ENCODE measurements around the gene ELP1.
A peak's percentile ranks its signal among the peaks of the same experiment; 100 is the strongest.

DNA sequence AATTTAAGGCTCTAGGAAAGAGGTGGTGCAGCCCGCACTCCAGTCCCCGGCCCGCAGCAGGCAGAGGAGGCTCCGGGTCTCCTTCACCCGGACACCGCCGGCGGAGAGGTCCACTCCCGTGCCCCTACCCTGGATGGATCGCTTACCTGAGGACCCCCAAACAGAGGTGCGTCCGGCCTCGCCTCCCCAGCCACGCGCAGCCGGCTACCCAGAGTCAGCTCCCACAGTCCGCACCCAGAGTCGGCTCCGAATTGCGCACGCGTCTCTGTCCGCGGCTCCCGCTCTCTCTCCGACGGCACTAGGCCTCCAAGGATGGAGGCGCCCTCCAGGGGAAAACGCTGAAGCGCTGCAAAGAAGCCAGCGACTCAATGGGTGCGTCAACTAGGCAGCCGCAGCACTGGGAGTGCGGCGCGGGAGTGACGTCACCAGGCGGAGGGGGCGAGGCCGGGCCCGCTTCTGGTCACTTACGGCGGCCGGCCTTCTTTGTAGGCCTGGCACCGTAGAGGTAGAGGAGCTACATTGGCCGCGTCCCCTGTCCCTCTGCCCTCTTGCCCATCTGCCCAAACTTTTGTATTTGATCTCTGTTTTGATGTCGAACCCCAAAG lies at the start of gene ELP1:
- TF ChIP-seq, protein P1, sequence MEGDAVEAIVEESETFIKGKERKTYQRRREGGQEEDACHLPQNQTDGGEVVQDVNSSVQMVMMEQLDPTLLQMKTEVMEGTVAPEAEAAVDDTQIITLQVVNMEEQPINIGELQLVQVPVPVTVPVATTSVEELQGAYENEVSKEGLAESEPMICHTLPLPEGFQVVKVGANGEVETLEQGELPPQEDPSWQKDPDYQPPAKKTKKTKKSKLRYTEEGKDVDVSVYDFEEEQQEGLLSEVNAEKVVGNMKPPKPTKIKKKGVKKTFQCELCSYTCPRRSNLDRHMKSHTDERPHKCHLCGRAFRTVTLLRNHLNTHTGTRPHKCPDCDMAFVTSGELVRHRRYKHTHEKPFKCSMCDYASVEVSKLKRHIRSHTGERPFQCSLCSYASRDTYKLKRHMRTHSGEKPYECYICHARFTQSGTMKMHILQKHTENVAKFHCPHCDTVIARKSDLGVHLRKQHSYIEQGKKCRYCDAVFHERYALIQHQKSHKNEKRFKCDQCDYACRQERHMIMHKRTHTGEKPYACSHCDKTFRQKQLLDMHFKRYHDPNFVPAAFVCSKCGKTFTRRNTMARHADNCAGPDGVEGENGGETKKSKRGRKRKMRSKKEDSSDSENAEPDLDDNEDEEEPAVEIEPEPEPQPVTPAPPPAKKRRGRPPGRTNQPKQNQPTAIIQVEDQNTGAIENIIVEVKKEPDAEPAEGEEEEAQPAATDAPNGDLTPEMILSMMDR (IDR thresholded peaks at IDR 0.05; ENCODE audit: poor library complexity): peak; percentile 47
- TF ChIP-seq EZH2 (IDR thresholded peaks at IDR 0.05; ENCODE audit: borderline replicate concordance): no peak

Measured in hepatocyte (in vitro differentiated cells).